HFF-Myc (cell line): ENCODE measurements around the gene PPP1R37.

Experiments used
- DNase-seq: peaks from one replicate; pipeline ENCODE4 v3.0.0-alpha.2; 2011; ENCODE audit warnings: low read depth; ENCODE audit errors: extremely low read depth
- H3K4me3 ChIP-seq: replicated peaks from 2 replicates; pipeline ENCODE4 v1.5.1; 2011; ENCODE audit warnings: low read depth, mild to moderate bottlenecking, control low read depth, low read length
- TF ChIP-seq, protein P1 (sequence below): IDR thresholded peaks from 2 replicates; pipeline ENCODE4 v1.5.1; 2012; ENCODE audit warnings: mild to moderate bottlenecking, low read depth, low read length, control low read depth; ENCODE audit errors: missing control alignments

Gene PPP1R37

DNA sequence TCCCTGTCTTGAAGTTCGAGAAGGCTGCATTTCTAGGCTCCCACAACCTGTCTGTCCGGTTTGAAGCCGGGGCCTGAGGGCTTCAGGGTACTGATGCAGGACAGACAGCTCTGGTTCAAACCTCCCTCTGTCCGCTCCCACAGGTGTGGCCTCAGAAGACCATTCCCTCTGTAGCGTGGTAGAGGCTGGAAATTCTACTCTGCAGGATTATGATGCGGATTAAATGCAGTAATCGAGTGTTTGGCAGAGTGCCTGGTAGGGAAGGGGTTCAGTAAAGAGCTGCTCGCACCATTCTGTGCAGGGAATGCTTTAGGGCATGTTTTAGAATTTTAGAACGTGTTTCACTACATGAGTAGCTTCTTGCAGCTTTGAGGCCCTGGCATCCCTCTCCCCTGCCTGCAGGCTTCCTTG, 30.5 kb downstream of the PPP1R37 start:
- no peak overlapping the region for H3K4me3 ChIP-seq
- no peak for DNase-seq
- TF ChIP-seq, protein P1, sequence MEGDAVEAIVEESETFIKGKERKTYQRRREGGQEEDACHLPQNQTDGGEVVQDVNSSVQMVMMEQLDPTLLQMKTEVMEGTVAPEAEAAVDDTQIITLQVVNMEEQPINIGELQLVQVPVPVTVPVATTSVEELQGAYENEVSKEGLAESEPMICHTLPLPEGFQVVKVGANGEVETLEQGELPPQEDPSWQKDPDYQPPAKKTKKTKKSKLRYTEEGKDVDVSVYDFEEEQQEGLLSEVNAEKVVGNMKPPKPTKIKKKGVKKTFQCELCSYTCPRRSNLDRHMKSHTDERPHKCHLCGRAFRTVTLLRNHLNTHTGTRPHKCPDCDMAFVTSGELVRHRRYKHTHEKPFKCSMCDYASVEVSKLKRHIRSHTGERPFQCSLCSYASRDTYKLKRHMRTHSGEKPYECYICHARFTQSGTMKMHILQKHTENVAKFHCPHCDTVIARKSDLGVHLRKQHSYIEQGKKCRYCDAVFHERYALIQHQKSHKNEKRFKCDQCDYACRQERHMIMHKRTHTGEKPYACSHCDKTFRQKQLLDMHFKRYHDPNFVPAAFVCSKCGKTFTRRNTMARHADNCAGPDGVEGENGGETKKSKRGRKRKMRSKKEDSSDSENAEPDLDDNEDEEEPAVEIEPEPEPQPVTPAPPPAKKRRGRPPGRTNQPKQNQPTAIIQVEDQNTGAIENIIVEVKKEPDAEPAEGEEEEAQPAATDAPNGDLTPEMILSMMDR = no peak

DNA sequence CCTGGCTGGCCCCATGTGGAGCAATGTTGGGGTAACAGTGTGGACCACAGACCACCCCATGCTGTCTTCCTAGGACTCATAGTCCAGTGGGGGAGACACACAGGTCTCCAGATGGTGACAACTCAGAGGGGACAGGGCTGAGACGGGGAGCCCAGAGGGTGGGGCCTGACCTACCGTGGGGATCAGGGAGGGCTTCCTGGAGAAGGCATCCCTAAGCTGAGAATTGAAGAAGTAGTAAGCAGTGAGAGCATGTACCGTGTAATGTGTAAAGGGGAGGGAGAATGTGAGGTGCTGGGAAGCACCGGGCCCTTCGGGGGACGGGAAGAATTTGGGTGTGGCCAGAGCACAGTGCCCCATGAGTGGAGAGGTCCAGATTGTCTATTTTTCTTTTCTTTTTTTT, 31.0 kb downstream of the PPP1R37 start:
- no peak overlapping the region for H3K4me3 ChIP-seq
- TF ChIP-seq, protein P1 = no peak
- no peak for DNase-seq

DNA sequence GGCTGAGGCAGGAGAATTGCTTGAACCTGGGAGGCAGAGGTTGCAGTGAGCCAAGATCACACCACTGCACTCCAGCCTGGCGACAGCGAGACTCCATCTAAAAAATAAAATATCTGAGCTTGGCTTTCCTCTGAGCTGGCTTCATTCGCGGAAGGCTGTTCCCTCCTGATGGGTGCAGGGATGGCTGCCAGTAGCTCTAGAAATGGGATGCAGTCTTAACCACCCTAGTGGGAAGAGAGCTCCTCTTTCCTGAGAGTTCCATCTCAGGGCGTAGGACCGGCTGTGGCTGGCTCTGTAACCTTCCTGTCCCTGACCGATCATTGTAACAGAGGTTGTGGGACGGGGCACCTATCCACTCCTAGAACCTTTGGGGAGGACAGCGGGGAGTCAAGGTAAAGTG, 32.4 kb downstream of the PPP1R37 start:
- TF ChIP-seq, protein P1 = no peak
- no peak overlapping the region for H3K4me3 ChIP-seq
- DNase-seq = no peak

DNA sequence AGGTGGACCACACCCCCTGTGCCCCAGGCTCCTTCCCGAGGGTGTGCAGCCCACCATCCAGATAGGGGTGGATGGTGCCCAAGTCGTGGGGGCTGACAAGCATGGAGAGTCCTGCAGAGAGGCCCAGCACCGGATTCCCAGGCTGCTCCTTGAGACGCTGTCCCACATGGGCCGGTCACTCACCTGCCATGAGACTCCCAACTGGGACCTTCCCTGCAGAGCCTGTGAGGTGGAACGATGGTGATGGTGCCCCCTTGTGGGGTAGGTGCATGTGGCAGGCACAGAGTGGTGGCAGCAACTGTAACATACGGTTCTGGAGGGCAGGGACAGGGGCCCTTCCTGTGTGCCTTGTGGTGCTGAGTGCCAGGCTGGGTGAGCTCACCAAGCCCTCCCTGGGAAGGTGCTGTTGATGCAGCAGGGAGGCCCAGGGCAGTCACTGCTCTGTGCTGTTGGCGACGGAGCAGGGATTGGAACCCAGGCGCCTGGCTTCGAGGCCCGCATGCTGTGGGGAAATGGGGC, 33.1 kb downstream of the PPP1R37 start:
- peak; percentile 27 for DNase-seq
- no peak overlapping the region for H3K4me3 ChIP-seq
- TF ChIP-seq, protein P1 = peak; percentile 84

DNA sequence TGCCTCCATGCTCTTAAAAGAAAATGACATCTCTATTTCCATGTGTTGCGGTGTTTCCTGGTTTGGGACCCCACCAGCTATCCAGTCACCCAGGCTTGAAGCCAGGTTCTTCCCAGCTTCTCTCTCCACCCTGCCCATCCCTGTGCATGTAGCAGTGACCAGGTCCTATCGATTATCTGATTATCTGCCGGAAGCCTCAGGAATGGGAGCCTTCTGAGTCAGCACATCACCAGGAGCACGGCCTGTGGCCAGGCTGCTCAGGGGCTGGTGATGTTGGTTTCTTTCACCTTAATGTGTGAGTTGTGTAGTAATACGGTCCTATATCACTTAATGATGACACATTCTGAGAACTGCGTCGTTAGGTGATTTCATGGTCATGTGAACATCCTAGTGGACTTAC, 33.7 kb downstream of the PPP1R37 start:
- H3K4me3 ChIP-seq = no peak overlapping the region
- TF ChIP-seq, protein P1 = no peak
- DNase-seq = no peak

DNA sequence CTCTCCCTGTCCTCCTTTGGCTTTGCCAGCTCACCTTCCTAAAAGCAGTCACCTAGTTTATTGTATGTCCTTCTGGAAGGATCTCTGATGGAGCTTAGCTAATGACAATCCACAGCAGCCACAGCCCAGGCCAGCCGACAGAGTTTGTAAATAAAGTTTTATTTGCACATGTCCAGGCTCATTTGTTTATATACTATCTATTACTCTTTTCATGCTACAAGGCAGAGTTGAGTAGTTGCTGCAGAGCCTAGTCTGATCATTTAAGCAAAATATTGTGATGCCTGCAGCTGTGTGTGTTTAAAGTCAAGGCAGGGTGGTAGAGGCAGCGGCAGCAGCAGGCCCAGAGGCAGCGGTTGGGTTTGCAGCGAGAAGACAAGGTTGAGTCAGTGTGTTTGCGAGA, 35.2 kb downstream of the PPP1R37 start:
- DNase-seq = no peak
- H3K4me3 ChIP-seq = no peak overlapping the region
- TF ChIP-seq, protein P1 = no peak

DNA sequence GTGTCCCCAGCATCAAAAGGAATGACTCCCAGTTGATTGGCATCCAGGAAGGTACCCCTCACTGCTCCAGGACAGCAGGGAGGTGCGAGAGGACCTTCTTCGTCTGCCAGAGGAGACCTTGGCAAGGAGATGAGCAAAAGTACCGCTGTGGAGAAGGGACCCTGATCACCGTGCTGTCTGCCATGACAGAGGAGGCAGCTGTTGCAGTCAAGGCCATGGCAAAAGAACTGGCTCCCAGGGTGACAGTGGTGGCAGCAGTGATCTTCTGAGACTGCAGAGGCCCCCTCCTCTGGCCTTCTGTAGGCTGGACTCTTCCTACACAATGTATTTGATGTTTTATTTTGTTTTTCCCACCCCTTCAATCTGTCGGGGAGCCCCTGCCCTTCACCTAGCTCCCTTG, 35.8 kb downstream of the PPP1R37 start:
- no peak overlapping the region for H3K4me3 ChIP-seq
- TF ChIP-seq, protein P1 = no peak
- no peak for DNase-seq
